HG02885 (cell line): ENCODE measurements around the gene CLTA.

Experiments
- ATAC-seq: cut with Tn5 transposase; IDR thresholded peaks from one replicate; pipeline ENCODE4 v1.9.1; 2021; ENCODE audit warnings: mild to moderate bottlenecking; ENCODE audit not compliant: unreplicated experiment, poor library complexity

The CLTA gene, protein sequence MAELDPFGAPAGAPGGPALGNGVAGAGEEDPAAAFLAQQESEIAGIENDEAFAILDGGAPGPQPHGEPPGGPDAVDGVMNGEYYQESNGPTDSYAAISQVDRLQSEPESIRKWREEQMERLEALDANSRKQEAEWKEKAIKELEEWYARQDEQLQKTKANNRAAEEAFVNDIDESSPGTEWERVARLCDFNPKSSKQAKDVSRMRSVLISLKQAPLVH

DNA sequence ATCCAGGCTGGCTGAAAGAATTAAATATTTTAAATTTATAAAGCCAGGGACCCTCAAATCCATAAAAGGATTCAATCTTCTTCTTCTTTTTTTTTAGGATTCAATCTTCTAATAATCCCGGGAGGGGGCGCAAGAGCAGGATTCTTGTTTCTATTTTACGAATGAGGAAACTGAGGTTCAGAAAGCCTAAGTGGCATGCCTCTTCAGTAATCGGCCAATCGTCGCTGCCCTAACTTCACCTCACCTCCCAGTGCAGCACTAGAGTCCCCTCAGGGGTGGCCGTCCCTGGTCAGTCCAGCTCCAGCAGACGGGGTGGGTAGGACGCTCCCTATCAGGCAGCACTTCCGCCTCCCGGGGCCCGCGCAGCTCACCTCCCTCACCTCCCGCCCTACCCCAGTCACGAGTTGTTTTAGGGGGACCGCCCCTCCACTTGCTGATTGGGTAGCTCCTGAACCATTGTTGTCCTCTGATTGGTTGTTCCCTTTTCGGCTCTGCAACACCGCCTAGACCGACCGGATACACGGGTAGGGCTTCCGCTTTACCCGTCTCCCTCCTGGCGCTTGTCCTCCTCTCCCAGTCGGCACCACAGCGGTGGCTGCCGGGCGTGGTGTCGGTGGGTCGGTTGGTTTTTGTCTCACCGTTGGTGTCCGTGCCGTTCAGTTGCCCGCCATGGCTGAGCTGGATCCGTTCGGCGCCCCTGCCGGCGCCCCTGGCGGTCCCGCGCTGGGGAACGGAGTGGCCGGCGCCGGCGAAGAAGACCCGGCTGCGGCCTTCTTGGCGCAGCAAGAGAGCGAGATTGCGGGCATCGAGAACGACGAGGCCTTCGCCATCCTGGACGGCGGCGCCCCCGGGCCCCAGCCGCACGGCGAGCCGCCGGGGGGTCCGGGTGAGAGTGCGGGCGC is at the start of gene CLTA:
TSS of gene CLTA (plus strand) at position 534 of the 902 bp plus-strand sequence. CDS start at position 670, 136 bp downstream.
- ATAC-seq = peak; percentile 98

DNA sequence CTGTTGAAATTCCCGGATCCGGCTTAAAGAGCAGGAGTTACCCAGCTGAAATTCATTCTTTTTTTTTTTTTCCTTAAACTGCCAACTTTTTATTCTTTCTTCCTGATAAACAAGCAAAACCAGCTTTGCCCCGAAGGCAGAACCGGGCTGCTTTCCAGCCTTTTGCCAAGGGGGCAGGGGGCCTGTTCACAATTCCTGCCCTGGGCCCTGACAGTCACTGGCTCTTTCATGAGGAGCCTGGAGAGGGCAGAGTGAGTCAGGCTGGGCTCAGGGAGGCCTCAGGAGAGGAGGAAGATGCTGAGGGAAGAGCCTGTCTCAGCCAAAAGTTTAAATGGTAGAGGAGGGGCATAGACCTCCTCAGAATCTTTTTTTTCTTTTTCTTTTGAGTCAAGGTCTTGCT is 49.4 kb upstream of the CLTA start:
- ATAC-seq = no peak

DNA sequence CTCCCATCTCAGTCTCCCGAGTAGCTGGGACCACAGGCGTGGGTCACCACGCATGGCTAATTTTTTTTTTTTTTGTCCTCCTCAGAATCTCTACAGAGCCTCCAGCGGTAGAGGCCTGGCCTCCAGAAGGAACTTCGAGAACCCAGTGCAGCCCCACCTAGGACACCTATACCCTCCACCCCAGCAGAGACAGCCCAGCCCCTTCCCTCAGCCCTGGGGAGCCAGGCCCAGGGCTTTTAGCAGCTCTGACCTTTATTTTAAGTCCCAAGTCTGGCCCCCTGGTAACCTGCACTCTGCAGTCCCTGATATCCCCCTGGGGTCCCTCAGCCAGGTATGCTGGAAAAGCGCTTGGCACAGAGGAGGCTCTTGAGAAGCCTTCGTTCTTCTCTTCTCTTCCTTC is 49.0 kb upstream of the CLTA start:
- no peak for ATAC-seq

DNA sequence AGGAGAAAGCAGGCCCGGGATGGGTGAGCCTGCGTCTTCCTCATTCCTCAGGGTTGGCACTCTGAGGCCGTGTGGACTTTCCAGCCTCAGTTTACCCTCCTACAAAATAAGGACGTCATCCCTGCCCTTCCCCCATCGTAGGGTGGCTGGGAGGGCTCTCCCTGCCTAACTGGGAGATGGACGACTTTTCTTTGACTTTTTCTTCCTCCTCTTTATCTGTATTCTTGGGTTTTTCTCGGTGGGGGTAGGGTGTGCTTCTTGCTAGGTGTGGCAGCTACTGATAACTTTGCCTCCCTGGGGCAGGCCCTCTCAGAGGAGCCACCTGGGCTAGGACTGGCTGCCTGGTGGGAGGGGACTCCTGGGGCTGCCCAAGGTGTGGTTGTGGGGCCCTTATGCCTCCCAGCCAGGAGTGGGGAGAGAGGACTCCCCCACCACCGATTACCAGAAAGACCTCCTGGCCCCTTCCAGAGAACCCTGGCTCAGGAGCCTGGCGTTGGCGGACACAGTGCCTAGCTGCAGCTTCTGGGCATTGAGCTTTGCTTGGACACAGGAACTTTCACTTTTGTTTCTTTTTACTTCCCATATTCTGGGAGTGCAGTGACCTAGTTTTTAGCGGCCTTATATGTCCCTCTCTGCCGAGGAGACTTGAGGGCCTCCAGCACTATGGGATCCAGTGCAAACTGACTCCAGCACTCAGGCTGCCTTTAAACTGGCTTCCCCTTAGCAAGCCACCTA is 48.0 kb upstream of the CLTA start:
- ATAC-seq = no peak

DNA sequence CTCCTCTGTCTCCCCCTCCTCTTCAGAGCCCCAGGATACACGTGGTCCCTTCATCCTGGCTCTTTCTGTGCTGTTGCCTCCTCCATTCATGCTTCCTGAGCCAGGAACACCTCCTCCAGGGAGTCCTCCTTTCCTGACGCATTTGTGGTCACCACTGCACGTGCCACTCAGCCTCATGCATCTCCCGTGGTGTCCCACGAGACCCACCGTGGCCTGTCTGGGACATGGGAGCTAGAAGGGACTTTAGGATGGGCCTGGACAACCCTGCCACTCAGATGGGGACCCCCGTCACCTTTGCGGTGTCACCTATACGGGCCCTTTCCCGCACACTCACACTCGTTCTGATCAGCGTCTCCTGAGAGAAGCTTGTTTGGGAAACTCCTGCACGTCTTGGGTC is 47.5 kb upstream of the CLTA start:
- no peak for ATAC-seq

DNA sequence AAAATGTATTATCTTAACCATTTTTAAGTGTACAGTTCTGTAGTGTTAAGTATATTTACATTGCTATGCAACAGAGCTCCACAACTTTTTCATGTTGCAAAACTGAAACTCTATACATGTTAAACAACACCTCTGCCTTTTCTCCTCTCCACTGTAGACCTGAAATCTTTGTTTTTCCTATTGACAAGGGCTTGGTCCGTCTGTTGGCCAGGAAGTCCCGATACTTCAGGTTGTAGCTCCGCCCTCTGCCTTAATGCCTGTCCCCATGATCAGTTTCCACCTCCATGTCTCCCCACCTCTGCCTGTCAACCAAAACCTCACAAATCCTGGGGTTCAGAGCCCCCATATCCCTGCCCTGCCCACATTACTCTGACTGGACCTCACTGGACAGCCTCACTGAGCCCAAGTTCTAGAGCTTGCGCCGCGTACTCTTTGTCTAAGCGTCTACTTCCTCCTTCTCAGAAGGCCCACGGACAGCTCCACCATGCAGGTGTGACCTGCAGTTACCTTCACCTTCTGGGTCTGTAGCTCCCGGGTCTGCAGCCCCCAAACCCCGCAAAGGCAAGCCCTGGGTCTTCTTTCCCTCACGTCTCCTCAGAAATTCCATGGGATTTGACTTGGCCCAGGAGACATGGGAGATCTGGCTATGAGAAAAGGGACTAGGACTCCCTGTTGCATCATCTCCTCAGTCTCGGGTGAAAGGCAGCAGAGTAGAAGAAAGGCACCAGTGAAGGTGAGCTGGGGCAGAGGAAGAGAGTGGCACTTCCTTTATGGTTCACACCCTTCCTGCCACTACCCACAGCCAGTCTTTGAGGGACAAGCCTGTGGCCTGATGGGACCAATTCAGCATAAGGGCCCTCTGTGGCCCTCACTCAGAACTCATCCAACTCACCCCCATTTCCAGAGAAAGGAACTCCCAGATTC is 46.1 kb upstream of the CLTA start:
- no peak for ATAC-seq

DNA sequence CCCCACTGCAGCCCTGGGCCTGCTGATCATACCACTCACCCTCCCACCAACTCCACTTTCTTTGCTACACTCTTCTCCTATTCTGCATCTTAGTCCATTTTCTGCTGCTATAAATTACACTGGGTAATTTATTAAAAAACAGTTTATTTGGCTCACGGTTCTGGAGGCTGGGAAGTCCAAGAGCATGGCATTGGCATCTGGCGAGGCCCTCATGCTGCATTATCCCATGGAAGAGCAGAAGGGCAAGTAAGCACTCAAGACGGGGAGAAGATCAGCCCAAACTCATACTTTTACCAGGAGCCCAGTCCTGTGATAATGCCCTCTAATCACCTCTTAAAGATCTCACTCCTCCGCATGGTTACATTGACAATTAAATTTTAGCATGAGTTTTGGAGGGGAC is 44.8 kb upstream of the CLTA start:
- ATAC-seq = no peak

DNA sequence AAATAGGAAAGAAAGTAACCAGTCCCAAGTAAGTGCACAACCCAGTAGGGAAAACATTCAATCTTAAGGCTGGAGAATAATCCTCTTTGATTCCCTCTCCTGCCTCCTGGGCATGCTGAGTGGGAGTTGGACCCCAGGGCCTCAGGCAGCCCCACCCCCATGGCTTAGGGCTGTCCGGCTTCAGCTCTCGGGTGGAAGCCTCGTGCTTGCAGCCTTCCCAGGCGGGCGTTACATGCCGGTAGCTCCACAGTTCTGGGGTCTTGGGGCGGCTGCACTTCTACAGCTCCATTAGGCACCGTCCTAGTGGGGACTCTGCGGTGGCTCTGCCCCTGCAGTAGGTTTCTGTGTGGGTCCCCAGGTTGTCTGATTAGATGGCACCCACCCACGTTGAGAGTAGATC is 44.1 kb upstream of the CLTA start:
- no peak for ATAC-seq

DNA sequence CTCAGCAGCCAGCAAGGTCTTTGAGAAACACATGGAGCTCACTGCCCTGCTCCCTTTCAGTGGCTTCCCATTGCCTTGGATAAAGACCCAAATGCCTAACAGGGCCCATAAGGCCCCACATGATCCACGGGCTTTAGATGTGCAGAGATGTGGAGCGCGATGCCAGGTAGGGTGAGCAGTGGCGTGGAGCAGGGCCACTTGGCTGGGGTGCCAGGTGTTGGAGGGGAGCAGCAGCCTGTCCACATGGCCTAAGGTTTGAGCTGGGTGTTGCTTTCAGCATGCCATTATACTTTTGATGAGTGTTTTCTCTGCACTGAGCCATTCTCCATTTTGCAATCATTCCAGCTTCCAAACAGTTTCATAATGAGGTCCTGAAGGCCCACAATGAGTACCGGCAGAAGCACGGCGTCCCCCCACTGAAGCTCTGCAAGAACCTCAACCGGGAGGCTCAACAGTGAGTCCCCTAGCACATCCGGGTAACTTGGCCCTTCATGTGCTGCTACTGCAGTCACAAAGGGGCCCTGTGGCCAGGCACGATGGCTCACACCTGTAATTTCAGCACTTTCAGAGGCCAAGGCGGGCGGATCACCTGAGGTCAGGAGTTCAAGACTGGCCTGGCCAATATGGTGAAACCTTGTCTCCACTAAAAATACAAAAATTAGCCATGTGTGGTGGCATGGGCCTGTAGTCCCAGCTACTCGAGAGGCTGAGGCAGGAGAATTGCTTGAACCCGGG is 43.1 kb upstream of the CLTA start:
- no peak for ATAC-seq

DNA sequence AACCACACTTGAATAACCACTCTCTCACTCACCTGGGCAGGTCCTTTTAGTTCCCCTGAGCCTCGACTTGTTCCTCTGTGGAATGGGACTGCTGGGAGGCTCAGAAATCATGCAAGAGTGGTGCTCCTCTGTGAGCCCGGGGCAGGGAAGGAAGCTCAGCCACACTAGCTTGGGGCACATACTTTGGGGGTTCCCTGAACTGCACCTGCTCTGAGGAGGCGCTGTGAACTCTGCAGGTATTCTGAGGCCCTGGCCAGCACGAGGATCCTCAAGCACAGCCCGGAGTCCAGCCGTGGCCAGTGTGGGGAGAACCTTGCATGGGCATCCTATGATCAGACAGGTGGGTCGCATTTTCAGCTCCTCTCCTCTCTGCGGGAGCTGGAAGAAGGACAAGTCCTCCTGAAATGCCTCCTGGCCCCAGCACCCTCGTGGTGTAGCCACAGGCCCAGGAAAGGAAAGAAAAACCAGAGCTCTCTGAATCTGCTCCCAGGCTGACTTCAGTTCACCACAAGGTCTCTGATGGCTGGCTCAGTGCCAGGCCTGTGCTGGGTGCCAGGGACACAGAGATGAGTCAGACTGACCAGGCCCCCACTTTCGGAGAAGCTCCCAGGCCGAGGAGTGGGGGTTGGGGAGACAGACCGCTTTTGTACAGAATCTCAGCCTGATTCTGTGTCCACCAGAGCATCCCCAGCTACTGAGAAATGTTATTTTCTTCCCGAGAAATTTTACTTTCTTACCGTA is 42.2 kb upstream of the CLTA start:
- ATAC-seq = peak; percentile 46

DNA sequence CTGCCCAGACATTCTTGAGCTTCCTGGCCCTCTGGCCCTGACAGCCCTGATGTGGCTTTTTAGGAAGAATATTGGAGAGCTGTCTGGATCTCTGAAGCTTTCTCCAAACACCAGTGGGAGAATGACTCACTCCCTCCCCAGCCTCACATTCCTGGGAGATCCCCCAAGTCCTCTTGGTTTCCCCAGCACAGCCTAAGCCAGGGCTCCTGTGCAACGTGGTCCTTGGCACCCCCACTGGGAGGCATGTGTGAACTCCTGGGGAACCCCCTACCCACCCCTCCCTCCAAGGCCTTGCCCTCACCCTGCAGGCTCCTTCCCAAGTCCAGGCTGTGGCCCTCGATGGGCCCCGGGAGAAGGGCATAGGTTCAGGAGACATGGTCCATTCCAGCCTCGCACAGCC is 41.5 kb upstream of the CLTA start:
- no peak for ATAC-seq

DNA sequence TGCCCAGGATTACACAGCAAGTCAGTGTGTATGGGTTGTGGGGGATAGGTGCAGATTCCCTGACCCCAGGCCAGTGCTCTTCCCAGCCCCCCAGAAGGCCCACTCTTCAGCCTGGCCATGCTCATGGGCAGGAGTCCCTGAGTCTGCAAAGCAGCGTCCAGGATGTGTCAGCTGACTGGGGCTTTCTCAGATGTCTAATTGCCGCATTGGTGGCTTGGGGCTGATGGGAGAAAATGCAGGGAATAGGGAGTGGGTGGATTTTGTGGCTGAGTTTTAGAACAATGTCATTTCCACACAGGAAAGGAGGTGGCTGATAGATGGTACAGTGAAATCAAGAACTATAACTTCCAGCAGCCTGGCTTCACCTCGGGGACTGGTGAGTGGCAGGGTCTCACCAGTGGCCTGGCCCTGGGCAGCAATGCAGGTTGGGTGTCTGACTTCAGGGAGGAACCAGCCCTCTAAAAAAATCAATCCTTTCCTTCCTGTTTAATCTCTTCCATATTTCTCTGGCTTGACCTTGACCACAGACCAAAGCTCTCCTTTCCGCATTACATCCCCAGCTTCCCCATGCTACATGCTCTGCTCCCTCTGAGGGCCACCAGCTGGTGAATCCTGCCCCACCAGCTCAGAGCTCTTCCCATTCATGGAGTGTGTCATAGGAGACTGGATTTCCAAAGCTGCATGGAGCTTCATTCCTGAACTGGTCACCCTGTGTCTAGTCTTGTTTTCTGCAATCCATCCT is 40.0 kb upstream of the CLTA start:
- no peak for ATAC-seq

DNA sequence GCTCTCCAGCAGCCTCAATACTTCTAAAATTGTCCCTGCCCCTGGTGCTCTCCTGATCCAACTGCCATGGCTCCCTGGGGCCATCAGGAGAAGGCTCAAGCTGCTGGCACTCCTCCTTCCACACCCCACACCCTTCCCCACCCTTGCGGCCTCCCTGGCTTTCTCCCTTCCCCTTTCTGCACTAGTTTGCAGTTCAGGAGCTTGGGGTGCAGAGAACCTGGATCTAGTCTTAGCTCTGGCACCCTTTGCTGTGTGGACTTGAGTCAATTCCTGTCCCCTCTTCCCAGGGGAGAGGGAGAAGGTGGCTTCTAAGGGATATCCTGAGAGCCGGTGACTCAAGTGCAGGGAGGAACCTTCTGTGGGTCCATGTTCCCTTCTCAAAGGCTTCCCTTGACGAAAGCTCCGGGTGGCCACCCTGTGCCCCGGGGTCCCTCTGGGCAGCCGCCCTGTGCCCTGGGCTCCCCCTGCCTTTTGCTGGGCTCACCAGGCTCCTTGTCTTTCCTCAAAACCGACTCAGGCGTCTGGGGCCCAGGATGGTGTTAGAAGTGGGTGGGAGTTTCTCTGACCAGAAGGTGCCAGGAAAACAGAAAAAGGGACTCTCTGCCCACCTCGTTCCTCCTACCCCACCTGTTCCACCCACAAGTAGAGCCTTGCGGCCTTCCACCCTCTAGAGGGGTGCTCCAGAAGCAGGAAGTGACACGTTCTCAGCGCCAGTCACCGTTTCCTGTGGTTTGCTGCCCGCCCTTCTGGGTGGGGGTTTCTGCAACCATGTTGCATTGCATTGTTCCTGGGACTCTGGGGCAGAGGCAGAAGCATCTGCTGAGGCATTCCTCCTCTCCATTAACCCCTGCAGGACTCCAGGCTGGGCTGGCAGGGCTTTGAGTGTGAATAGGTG is 39.2 kb upstream of the CLTA start:
- ATAC-seq = peak; percentile 82

DNA sequence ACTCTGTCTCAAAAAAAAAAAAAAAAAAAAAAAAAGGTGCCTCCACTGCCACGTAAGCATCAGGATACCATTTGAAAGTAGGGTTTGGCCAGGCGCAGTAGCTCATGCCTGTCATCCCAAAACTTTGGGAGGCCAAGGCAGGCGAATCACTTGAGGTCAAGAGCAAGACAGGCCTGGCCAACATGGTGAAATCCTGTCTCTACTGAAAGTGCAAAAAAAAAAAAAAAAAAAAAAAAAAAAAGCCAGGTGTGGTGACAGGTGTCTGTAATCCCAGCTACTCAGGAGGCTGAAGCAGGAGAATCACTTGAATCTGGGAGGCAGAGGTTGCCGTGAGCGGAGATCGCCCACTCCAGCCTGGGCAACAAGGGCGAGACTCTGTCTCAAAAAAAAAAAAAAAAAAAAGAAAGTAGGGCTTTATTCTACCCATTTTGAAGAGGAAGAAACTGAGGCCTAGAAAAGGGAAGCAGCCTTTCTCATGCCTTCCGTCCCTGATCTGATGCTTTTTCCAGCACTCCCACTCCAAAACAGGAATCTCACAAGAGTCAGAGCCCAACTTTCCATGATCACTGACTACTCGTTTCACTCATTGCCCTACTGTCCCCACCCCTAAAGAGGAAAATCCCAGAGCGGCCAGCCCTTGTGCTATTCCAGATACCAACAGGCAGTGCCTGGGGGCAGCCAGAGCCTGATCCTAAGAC is 37.8 kb upstream of the CLTA start:
- no peak for ATAC-seq

DNA sequence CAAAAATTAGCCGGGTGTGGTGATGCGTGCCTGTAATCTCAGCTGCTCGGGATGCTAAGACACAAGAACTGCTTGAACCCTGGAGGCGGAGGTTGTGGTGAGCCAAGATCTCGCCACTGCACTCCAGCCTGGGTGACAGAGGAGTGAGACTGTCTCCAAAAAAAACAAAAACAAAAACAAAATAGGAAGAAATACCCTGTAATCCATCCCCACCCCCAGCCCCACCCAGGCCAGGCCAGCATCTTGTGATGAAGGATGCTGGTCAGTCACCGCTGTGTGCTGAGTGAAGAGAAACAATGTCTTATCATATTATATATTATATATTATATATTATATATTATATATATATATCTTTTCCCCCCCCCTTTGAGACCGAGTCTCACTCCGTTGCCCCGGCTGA is 37.0 kb upstream of the CLTA start:
- no peak for ATAC-seq

DNA sequence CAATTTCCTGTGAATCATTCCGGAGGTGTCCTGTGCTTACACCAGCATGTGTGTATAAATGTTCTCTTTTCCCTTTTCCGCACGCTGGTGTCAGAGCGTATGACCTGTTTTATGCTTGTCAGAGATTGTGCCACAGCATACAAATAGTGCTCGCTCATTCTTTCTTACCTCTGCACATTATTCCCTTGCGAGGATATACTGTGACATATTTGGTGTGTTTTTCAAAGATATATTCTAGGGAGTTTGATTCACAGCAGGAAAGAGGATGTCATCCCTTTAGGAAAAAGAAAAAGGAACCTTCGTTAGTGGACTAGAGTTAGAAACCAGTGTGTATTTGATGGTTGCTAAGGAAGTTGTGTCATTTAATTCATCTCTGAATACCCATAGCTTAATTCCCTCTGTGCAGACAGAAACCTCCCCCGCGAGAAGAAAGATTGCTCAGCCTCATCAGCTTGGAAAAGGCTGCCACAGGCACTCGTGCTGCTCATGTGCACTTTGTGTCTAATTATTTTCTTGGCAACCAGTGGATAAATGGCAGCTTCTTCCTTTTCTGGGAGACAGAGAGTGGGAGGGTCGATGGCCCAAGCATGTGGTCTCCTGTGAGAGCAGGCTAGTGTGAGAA is 36.3 kb upstream of the CLTA start:
- ATAC-seq = no peak
